ENCODE results near the gene FOXJ1. TPM values are rescaled to one million over a fixed set of nuclear protein-coding genes. Genes with fewer than 3 reads are reported as not detected.

The FOXJ1 gene
- polyA plus RNA-seq, 1 of the 3 experiments (the other 2 are of a cell fraction) = not detected

- Histone ChIP-seq H2AFZ (ENCODE audit: low read depth) (no peak overlapping the region), H3K36me3 (replicated peaks in 1 of 2; ENCODE audit: control insufficient read depth in 1 of 2, insufficient read depth in 2 of 2, low read length in 1 of 2) (no peaks in the 10 kb centered on the region), H3K9ac (no peak overlapping the region), H3K27me3 (ENCODE audit: insufficient read depth) (peaks cover 20% of the 10 kb centered on the region; the same call in 1 of the 2 replicates), H3K4me1 (ENCODE audit: control insufficient read depth in 1 of 2, insufficient read depth in 2 of 2, low read depth in 1 of 2, low read length in 1 of 2) (peaks cover 0 to 16% of the 10 kb centered on the region in 2 experiments; a peak in 2 of 4 replicates), H3K4me2 (no peak overlapping the region), H3K4me3 (ENCODE audit: low read depth in 2 of 2, low read length in 1 of 2) (no peak overlapping the region), H3F3A (replicated peaks; ENCODE audit: insufficient read depth) (peaks cover 4% of the 10 kb centered on the region), H3K79me2 (ENCODE audit: insufficient read depth) (no peaks in the 10 kb centered on the region), H3K9me3 (no peaks in the 10 kb centered on the region), H3K27ac (ENCODE audit: low read depth in 2 of 2, low read length in 1 of 2) (no peak overlapping the region), H4K20me1 (ENCODE audit: insufficient read depth) (no peaks in the 10 kb centered on the region), H3K9me2 (no peaks in the 10 kb centered on the region)
- POLR2A ChIA-PET = no interaction called here
- no peak for TF ChIP-seq CTCF (IDR thresholded peaks at IDR 0.05)
- no peak for TF ChIP-seq ELF1 (IDR thresholded peaks at IDR 0.05)
- TF ChIP-seq TCF12 (IDR thresholded peaks at IDR 0.05) = no peak
- TF ChIP-seq SIN3A (IDR thresholded peaks at IDR 0.05; ENCODE audit: borderline replicate concordance, low read depth, low read length) = no peak
- CTCF ChIA-PET = interaction anchor here (2.1 to 10.9 kb wide), 2 partner anchors 16 to 141 kb away, joined by 13 to 88 read pairs; no protein-coding TSS in a partner anchor
- WGBS (ENCODE audit: low lambda C conversion rate) = 96% methylated on average over 19 of the region's 54 CpGs
- DNase-seq = peak; percentile 51
Observed at GRCh38 chr17:76137351-76138233, 3.5 kb downstream of the FOXJ1 start.

DNA sequence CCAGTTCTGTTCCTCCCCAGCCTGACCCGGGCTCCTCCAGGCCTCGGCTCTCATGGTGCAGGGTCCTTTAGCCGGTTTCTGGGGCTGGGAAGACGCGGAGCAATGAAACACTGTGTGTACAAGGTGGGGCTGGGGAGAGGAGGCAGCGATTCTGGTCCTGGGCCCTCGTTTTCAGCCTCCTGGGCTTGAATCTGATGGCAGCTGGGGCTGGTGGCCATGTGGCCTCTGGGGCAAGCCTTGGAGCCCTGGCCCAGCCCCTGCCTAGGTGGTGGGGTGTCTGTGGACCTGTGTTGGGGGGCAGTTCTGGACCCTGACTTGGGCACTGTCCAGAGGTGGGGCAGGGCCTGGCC lies 4.1 kb downstream of the FOXJ1 start:
- H3F3A ChIP-seq (replicated peaks; ENCODE audit: insufficient read depth) = peaks cover 3% of the 10 kb centered on the region
- H3K27ac ChIP-seq (ENCODE audit: low read depth in 2 of 2, low read length in 1 of 2) = no peak overlapping the region
- no peak for DNase-seq
- H4K20me1 ChIP-seq (ENCODE audit: insufficient read depth) = no peaks in the 10 kb centered on the region
- no peak overlapping the region for H2AFZ ChIP-seq (ENCODE audit: low read depth)
- peaks cover 0 to 15% of the 10 kb centered on the region in 2 experiments; a peak in 2 of 4 replicates for H3K4me1 ChIP-seq (ENCODE audit: control insufficient read depth in 1 of 2, insufficient read depth in 2 of 2, low read depth in 1 of 2, low read length in 1 of 2)
- H3K9me2 ChIP-seq = no peaks in the 10 kb centered on the region
- 81% methylated on average over 7 of the region's 7 CpGs for WGBS (ENCODE audit: low lambda C conversion rate)
- TF ChIP-seq MXI1 (IDR thresholded peaks at IDR 0.05; ENCODE audit: low read depth, low read length) (no peak), EP300 (IDR thresholded peaks at IDR 0.05; ENCODE audit: borderline replicate concordance in 1 of 2, low read depth in 1 of 2, low read length in 1 of 2) (no peak), ZBTB33 (IDR thresholded peaks at IDR 0.05; ENCODE audit: borderline replicate concordance, low read depth) (no peak), MEF2A (IDR thresholded peaks at IDR 0.05; ENCODE audit: borderline replicate concordance, low read depth) (no peak)
- TF ChIP-seq, protein P1, sequence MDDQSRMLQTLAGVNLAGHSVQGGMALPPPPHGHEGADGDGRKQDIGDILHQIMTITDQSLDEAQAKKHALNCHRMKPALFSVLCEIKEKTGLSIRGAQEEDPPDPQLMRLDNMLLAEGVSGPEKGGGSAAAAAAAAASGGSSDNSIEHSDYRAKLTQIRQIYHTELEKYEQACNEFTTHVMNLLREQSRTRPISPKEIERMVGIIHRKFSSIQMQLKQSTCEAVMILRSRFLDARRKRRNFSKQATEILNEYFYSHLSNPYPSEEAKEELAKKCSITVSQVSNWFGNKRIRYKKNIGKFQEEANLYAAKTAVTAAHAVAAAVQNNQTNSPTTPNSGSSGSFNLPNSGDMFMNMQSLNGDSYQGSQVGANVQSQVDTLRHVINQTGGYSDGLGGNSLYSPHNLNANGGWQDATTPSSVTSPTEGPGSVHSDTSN (IDR thresholded peaks at IDR 0.05) = no peak
- H3K9ac ChIP-seq = no peak overlapping the region
- H3K4me2 ChIP-seq = no peak overlapping the region
- no peaks in the 10 kb centered on the region for H3K36me3 ChIP-seq (replicated peaks in 1 of 2; ENCODE audit: control insufficient read depth in 1 of 2, insufficient read depth in 2 of 2, low read length in 1 of 2)
- ChIA-PET CTCF (interaction anchor here (2.1 to 10.9 kb wide), 2 partner anchors 16 to 142 kb away, joined by 13 to 88 read pairs; no protein-coding TSS in a partner anchor), POLR2A (no interaction called here)
- H3K27me3 ChIP-seq (ENCODE audit: insufficient read depth) = peaks cover 20% of the 10 kb centered on the region; the same call in 1 of the 2 replicates
- H3K9me3 ChIP-seq = no peaks in the 10 kb centered on the region
- no peaks in the 10 kb centered on the region for H3K79me2 ChIP-seq (ENCODE audit: insufficient read depth)
- no peak overlapping the region for H3K4me3 ChIP-seq (ENCODE audit: low read depth in 2 of 2, low read length in 1 of 2)
